ENCODE results near the gene BIRC7. TPM values are rescaled to one million over a fixed set of nuclear protein-coding genes. Genes with fewer than 3 reads are reported as not detected.
A peak's percentile ranks its signal among the peaks of the same experiment; 100 is the strongest.

The BIRC7 gene
- total and polyA plus RNA-seq, 2 of the 4 experiments (the other 2 are of a cell fraction), result not detected

GRCh38 chr20:63246490-63247288, 11.0 kb downstream of the BIRC7 start:
- no peaks in the 10 kb centered on the region for H3K9me3 ChIP-seq (ENCODE audit: control insufficient read depth, insufficient read depth, low read length)
- H4K8ac ChIP-seq (ENCODE audit: low read depth in 2 of 2, low read length in 2 of 2), result no peak overlapping the region
- no peak overlapping the region for H3K9ac ChIP-seq (ENCODE audit: low read depth, low read length)
- H2AFZ ChIP-seq (replicated peaks; ENCODE audit: low read length, poor library complexity), result peak overlapping the region; percentile 12
- no peaks in the 10 kb centered on the region for H3K4me1 ChIP-seq (ENCODE audit: control insufficient read depth, insufficient read depth, low read length)
- H2BK120ac ChIP-seq (ENCODE audit: low read depth, low read length), result no peak overlapping the region
- 63% methylated on average over 34 of the region's 50 CpGs; no CpG with 5 or more reads in 1 of the 2 experiments for WGBS, 2 experiments (ENCODE audit: extremely low coverage in 2 of 2, insufficient read length in 1 of 2)
- no peak overlapping the region for H3K4ac ChIP-seq (ENCODE audit: low read depth, low read length)
- in situ Hi-C loops (cut with MboI; ENCODE audit: low sequenced_read_pairs) (no loop called here), intact Hi-C loops (cut with micrococcal nuclease) (no loop called here), dilution Hi-C loops (cut with HindIII; ENCODE audit: low sequenced_read_pairs, unreplicated experiment) (no loop called here)
- DNase-seq (no peak), ATAC-seq (ENCODE audit: low read depth) (no peak)
- no peaks in the 10 kb centered on the region for H3K9me1 ChIP-seq (ENCODE audit: insufficient read depth, low read length)
- H3K56ac ChIP-seq (ENCODE audit: extremely low read depth, insufficient read depth, low read length), result no peak overlapping the region
- H4K20me1 ChIP-seq (ENCODE audit: insufficient read depth, low read length), result no peaks in the 10 kb centered on the region; the same call in 1 of the 2 replicates
- H4K91ac ChIP-seq (ENCODE audit: insufficient read depth, low read depth, low read length), result no peak overlapping the region
- TF ChIP-seq CHD1 (IDR thresholded peaks at IDR 0.05; ENCODE audit: low read depth, low read length) (no peak), USF2 (IDR thresholded peaks at IDR 0.05; ENCODE audit: low read depth, low read length) (peak; percentile 54)
- H3K4me2 ChIP-seq (ENCODE audit: low read depth, low read length), result no peak overlapping the region
- no peak overlapping the region for H2BK15ac ChIP-seq (ENCODE audit: low read depth, low read length)
- ChIA-PET POLR2A (ENCODE audit: unreplicated experiment) (no interaction called here), CTCF (no interaction called here)
- peaks cover 50% of the 10 kb centered on the region for H3K27me3 ChIP-seq (ENCODE audit: control insufficient read depth, insufficient read depth, low read length)
- no peak overlapping the region for H4K5ac ChIP-seq (ENCODE audit: low read depth, low read length)
- no peak overlapping the region for H3K27ac ChIP-seq (ENCODE audit: insufficient read depth, low read length)
- BruUV-seq (replicated peaks), result no TSS peak
- no peak overlapping the region for H3K18ac ChIP-seq (ENCODE audit: low read depth, low read length)
- no peaks in the 10 kb centered on the region for H3K79me1 ChIP-seq (ENCODE audit: low read depth in 1 of 2, low read length in 2 of 2)
- H2AK5ac ChIP-seq (ENCODE audit: low read depth, low read length), result no peak overlapping the region
- H2BK20ac ChIP-seq (ENCODE audit: low read depth, low read length), result no peak overlapping the region
- H3K36me3 ChIP-seq (ENCODE audit: control insufficient read depth, insufficient read depth, low read length), result no peaks in the 10 kb centered on the region
- H3K23ac ChIP-seq (ENCODE audit: low read depth, low read length), result no peak overlapping the region
- no peak overlapping the region for H3K4me3 ChIP-seq (ENCODE audit: insufficient read depth, low read depth, low read length)
- H3K14ac ChIP-seq (replicated peaks; ENCODE audit: low read depth, low read length), result no peak overlapping the region
- H2BK5ac ChIP-seq (ENCODE audit: low read depth, low read length, poor library complexity, severe bottlenecking), result no peak overlapping the region
- H2AK9ac ChIP-seq (replicated peaks; ENCODE audit: low read depth, low read length, poor library complexity), result no peak overlapping the region

Measured in IMR-90 (cell line).